HepG2 (cell line): ENCODE measurements around the gene TFPI. TPM values are rescaled to one million over a fixed set of nuclear protein-coding genes. Genes with fewer than 3 reads are reported as not detected.

Source experiments
- ARNT ChIP-seq: fragments of 450-650 bp; IDR thresholded peaks from 2 replicates; pipeline ENCODE4 v1.6.1; 2017
- ELF3 ChIP-seq: IDR thresholded peaks from 2 replicates; pipeline ENCODE4 v1.6.1; 2016; ENCODE audit warnings: missing genetic modification reagents, missing compliant biosample characterization
- HNF1B ChIP-seq: sonication (generic); formaldehyde crosslinking; IDR thresholded peaks from 2 replicates; pipeline ENCODE4 v1.5.1; 2020; ENCODE audit warnings: mild to moderate bottlenecking, moderate library complexity, missing genetic modification reagents
- KLF11 ChIP-seq: IDR thresholded peaks from 2 replicates; pipeline ENCODE4 v1.6.1; 2016; ENCODE audit warnings: missing compliant biosample characterization
- MEIS1 ChIP-seq: sonication (generic); formaldehyde crosslinking; IDR thresholded peaks from 2 replicates; pipeline ENCODE4 v1.9.0; 2021; ENCODE audit warnings: mild to moderate bottlenecking, missing genetic modification reagents, moderate library complexity, borderline replicate concordance
- MIER2 ChIP-seq: IDR thresholded peaks from 2 replicates; pipeline ENCODE4 v1.6.1; 2016; ENCODE audit warnings: missing biosample characterization, missing genetic modification reagents
- MIXL1 ChIP-seq: IDR thresholded peaks from 2 replicates; pipeline ENCODE4 v1.6.1; 2016
- PAF1 ChIP-seq: IDR thresholded peaks from 2 replicates; pipeline ENCODE4 v1.6.1; 2016; ENCODE audit warnings: missing genetic modification reagents, missing compliant biosample characterization
- PAX8 ChIP-seq: sonication (generic); formaldehyde crosslinking; IDR thresholded peaks from 2 replicates; pipeline ENCODE4 v1.8.0; 2022; ENCODE audit warnings: mild to moderate bottlenecking, missing genetic modification reagents, borderline replicate concordance
- TFAP4 ChIP-seq: sonication (generic); IDR thresholded peaks from 2 replicates; pipeline ENCODE4 v1.6.1; 2016; ENCODE audit warnings: low read depth, borderline replicate concordance
- TFE3 ChIP-seq: IDR thresholded peaks from 2 replicates; pipeline ENCODE4 v1.6.1; 2016
- TRIM22 ChIP-seq: fragments of 450-650 bp; IDR thresholded peaks from 2 replicates; pipeline ENCODE4 v1.6.1; 2017
- ZNF20 ChIP-seq: sonication (generic); formaldehyde crosslinking; IDR thresholded peaks from 2 replicates; pipeline ENCODE4 v1.4.0; 2020; ENCODE audit warnings: mild to moderate bottlenecking, moderate library complexity, missing genetic modification reagents
- ZNF274 ChIP-seq: sonication (generic); formaldehyde crosslinking; IDR thresholded peaks from 2 replicates; pipeline ENCODE4 v1.5.1; 2020; ENCODE audit warnings: mild to moderate bottlenecking, missing genetic modification reagents
- ZNF275 ChIP-seq: sonication (generic); formaldehyde crosslinking; IDR thresholded peaks from 2 replicates; pipeline ENCODE4 v1.8.0; 2022; ENCODE audit warnings: missing genetic modification reagents, mild to moderate bottlenecking, inconsistent platforms, borderline replicate concordance
- ZNF343 ChIP-seq: sonication (generic); formaldehyde crosslinking; IDR thresholded peaks from 2 replicates; pipeline ENCODE4 v1.4.0; 2020; ENCODE audit warnings: mild to moderate bottlenecking, missing genetic modification reagents
- ZNF878 ChIP-seq: sonication (generic); formaldehyde crosslinking; IDR thresholded peaks from 2 replicates; pipeline ENCODE4 v1.8.1; 2023; ENCODE audit warnings: mild to moderate bottlenecking, missing genetic modification reagents, moderate library complexity
- polyA plus RNA-seq, 8 experiments: library from polyadenylated mRNA; depleted of rRNA in 3 of 8; stranded (reverse) in 7 of 8; unstranded in 1 of 8; fragments of >200 nt; fragmentation: Illumina TruSeq in 4 of 8; extraction: Trizol in 4 of 8; gene quantifications; 2 replicates each; pipeline versions ENCODE4 v1.2.1 to v1.2.3, GENCODE V29; 2011 to 2016; ENCODE audit warnings: low read depth in 4 of 8, missing spikeins in 1 of 8, mixed read lengths in 1 of 8; ENCODE audit not compliant: insufficient read depth in 1 of 8
- total RNA-seq, 5 experiments: library from RNA; depleted of rRNA; stranded (reverse); fragments of >200 nt; fragmentation: Illumina TruSeq; extraction: Trizol; gene quantifications; 2 replicates each; pipeline ENCODE4 v1.2.3, GENCODE V29; 2016; ENCODE audit warnings: low read depth in 1 of 5

Gene TFPI
- total and polyA plus RNA-seq, 2 of the 13 experiments (the other 11 are each of a cell fraction or from before 2014, with no cell fraction given), result 301 to 436 TPM

- TF ChIP-seq HNF1B (peak; percentile 86), PAX8 (peak; percentile 87), MIER2 (peak; percentile 83), PAF1 (no peak), MEIS1 (CRISPR knock-in tag) (no peak), KLF11 (CRISPR knock-in tag) (peak; percentile 49; the same call in 1 of the 2 replicates), MIXL1 (peak; percentile 38; the same call in 1 of the 2 replicates), ZNF274 (CRISPR knock-in tag) (peak; percentile 89), ZNF275 (CRISPR knock-in tag) (no peak; the same call in 1 of the 2 replicates), ZNF878 (CRISPR knock-in tag) (peak; percentile 89), ZNF343 (peak; percentile 90), TFE3 (CRISPR knock-in tag) (peak; percentile 78), TFAP4 (peak; percentile 60; the same call in 1 of the 2 replicates), ZNF20 (CRISPR knock-in tag) (no peak), ELF3 (CRISPR knock-in tag) (peak; percentile 56; the same call in 1 of the 2 replicates), ARNT (no peak), TRIM22 (no peak)
Observed at GRCh38 chr2:187461294-187462261, 92.7 kb downstream of the TFPI start (continued).
